HG03575 (cell line): ENCODE results near the gene TOM1L2.
"Not testable (repeated sequence)": the region's sequence is repeated elsewhere in the genome, so short reads cannot be mapped to it uniquely, and the experiment has no call there.

ENCODE experiments used
- ATAC-seq: cut with Tn5 transposase; IDR thresholded peaks from one replicate; pipeline ENCODE4 v1.9.1; 2021; ENCODE audit not compliant: unreplicated experiment, insufficient number of reproducible peaks, low FRiP score; ENCODE audit errors: extremely low read depth

Gene TOM1L2

DNA sequence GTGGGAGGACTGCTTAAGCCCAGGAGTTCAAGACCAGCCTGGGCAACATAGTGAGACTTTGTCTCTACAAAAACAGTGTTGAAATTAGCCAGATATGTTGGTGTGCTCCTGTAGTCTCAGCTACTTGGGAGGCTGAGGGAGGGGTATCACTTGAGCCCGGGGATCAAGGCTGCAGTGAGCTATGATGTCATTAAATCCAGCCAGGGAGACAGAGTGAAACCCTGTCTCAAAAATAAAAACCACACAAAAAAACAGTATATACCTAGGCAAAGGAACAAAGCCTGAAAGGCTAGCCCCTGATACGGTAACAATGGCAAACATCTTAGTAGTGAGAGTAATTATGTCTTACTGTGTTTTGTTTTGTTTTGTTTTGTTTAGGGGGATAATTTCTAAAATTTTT is 38.0 kb downstream of the TOM1L2 start:
- no peak for ATAC-seq

DNA sequence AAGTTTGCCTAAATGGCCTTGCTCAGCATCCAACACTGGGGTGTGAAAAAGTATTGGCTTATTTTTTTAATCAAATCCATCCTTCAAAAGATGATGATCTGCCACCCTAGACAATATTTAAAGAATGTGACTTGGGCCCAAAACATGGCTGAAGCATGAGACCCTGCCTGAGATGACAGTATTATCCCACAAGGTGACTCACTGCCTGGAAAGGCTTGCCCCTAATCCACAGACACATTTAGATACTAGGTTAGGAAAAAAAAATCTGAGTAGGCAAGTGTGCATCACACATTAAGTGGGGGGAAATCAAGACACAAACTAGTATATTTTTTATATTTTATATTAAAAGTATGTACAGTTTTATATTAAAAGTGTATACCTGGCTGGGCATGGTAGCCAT is 38.4 kb downstream of the TOM1L2 start:
- ATAC-seq: no peak

DNA sequence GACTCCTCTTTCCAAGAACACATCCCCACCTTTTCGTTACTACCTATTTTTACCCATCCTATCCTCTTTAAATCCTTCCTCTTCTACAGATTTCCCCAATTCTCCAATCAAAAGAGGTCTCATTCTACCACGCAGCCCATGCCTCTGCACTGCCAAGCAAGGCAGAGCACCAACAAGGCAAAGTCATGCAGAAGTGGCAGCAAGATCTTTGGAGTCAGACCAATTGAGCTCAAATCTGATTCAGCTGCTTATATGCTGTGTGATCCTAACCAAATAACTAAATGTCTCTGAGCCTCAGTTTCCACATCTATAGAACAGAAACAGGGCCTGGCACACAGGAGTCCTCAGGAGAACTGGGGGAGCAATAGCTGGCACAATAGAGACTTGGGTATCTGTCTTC is 41.0 kb downstream of the TOM1L2 start:
- no peak for ATAC-seq

DNA sequence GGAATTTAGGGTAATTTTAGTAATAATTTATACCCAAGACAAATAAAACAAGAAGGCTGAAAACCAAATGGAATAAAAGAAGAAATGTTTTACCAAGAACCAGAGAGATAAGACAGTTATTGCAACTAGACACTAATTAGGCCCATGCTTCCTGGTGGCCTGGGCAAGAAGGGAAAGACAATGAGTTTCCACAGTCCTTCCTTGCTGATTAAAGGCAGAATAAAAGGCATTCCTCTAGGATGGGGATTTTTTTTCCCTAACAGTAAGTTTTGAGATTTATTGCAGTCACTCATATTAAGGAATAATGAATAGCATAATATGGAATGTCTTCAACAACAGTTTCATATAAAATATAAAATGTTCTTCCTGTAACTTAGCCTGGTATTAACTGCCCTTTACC is 41.5 kb downstream of the TOM1L2 start:
- ATAC-seq: no peak

DNA sequence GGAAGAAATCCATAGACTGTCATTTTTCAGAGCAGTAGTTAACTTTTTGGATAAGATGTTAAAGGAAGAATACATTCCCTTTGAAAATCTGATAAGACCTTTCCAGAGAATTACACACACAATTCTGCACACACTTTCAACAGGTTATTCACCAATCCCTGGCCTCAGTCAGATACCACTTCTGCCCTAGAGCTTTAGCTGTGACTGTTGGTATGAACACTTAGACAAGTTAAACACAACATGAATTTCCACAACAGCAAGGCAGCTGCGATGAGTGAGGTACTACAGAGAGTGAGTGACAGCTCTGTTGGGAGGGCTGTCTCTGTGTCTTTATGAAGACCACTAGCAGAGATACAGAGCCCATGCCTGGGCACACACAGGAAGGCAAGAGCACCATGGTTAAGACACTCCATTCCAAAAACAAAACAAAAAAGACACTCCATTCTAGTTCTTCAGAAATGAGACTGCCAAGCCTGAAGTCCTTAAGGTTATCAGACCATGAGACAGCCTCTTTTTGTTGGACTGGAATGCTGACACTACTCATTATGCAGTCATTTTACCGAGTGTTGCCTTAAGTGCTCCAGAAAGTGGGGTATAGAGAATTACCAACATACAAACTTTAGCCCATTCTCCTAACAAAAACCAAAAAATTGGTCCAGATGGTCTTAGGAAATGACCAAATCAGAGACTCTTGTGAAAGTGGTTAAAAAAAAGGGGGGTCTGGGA is 42.4 kb downstream of the TOM1L2 start:
- no peak for ATAC-seq

DNA sequence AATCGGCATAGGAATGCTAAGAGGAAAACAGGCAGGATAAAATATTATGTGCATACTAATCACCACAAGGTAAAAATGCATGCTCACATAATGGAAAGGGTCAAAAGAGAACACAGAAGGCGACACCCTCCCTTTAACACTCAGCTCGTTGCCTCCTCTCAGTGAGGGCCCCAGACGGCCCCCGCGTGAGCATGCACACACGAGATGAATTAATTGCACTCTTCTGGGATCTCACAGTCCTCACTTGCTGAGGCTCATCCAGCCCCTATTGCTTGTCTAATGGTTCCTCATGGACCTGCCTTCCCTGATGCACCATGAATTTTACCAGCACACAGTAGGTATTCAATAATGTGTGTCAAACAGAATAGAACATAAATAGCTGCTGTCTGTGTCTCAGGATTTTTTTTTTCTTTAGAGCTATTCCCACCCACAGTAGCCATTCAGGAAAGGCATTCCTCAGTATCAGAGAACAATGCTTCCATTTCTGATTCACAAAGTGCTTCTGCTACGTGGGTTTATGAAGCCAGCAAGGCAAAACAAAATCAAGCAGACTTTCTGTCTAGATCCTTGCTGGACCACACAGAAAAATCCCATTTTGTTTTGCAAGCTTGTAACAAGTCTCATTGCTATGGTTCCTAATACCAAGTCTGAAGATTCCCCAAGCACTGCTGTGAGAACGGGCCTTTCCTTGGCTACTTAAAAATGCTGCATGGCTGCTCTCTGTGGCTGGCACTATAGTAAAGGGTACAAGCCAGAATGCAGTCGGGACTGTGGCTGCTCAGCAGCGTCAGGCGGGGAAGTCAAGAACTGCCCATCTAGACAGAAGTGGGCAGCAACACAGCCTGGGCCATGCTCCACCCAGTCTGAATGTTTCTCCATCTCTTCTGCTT is 43.6 kb downstream of the TOM1L2 start:
- no peak for ATAC-seq

DNA sequence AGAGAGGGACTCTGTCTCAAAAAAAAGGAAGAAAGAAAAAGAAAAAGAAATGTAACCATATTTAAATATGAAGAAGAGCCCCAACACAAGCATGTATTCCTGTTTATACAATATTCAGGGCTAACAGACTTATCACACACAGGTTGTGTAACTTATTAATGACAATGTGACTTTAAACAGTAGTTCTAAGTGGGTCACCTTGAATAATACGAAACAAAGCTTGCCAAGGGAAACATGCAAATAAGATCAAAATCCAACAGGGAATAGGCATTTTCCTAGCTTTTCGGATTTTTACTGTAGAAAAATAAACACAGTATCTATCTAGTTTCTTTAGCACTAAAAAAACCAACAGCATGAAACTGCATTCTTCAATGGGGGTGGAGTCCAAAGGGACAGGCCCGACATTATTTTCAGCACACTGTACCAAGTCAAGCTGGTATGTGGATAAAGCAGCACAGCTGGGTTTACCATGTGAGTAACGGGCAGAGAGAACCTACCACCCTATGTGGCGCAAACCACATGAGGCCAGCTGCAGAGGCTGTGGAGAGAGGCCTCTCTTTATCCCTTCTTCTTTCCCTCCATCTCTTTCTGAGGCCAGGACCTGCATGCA is 45.3 kb downstream of the TOM1L2 start:
- no peak for ATAC-seq

DNA sequence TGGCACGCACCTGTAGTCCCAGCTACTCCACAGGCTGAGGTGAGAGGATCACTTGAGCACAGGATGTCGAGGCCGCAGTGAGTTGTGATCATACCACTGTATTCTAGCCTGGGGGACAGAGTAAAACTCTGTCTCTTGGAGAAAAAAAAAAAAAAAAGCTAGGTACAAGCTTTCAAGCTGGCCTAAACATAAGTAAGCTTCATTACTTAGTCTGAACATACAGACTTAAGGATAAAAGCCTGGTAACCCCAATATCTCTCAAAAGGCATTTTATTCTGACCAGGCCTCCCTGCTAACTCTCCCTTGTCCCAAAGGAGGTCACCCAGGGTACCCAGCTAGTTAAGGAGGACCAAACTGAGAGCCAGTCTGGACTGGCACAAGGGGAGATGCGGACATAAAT is 46.2 kb downstream of the TOM1L2 start:
- no peak for ATAC-seq

DNA sequence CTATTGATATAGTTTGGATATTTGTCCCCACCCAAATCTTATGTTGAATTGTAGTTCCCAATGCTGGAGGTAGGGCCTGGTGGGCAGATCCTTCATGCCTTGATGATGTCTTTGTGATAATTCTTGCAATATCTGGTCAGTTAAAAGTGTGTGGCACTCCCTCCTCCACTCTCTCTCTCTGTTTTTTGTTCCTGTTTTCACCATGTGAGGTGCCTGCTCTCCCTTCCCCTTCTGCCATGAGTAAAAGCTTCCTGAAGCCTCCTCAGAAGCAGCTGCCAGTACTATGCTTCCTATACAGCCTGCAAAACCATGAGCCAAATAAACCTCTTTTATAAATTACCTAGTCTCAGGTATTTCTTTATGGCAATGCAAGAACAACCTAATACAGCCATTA is 47.3 kb downstream of the TOM1L2 start:
- no peak for ATAC-seq

DNA sequence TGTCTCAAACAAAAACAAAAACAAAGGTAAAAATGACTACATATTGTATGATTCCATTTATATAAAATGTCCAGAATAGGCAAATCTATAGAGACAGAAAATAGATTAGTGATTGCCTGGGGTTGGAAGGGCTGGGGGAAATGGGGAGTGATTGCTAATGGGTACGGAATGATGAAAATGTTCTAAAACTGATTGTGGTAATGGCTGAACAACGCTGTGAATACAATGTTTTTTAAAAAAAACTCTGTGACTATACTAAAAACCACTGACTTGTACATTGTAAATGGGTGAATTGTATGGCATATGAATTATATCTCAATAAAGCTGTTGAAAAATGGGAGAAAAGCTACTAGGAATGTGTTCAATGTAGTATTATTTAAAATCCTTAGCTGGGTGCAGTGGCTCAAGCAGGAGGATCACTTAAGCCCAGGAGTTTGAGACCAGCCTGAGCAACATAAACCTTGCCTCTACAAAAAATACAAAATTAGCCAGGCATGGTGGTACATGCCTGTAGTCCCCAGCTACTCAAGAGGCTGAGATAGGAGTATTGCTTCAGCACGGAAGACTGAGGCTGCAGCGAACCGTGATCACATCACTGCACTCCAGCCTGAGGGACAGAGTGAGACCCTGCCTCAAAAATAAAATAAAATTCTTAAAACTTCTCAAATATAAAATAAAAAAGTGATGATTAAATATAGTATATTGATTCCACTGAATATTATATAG is 47.9 kb downstream of the TOM1L2 start:
- no peak for ATAC-seq

DNA sequence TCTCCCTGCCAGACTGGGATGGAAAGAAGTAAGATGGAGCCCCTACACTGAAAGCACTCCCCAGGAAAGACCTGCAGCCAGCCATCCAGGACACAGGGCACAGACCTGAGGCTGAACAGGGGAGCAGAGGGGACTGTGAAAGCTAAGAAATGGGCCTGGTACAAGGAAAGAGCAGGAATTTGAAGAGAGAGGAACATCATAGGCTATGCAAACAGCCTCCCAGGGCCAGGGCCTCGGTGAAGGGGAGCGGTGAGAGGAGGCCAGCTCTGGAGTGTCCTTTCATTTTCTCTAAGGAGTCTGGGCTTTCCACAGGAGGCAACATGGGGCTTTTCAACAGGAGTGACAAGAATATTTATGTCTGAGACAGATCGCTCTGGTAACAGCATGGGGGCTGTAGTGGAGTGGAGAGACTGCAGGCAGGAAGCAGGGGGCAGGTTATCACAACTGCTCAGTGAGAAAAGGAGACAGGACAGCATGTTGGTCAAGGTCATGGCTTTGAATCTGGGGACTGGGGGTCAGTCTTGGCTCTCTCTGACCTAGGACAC is 50.1 kb downstream of the TOM1L2 start:
- ATAC-seq: no peak

DNA sequence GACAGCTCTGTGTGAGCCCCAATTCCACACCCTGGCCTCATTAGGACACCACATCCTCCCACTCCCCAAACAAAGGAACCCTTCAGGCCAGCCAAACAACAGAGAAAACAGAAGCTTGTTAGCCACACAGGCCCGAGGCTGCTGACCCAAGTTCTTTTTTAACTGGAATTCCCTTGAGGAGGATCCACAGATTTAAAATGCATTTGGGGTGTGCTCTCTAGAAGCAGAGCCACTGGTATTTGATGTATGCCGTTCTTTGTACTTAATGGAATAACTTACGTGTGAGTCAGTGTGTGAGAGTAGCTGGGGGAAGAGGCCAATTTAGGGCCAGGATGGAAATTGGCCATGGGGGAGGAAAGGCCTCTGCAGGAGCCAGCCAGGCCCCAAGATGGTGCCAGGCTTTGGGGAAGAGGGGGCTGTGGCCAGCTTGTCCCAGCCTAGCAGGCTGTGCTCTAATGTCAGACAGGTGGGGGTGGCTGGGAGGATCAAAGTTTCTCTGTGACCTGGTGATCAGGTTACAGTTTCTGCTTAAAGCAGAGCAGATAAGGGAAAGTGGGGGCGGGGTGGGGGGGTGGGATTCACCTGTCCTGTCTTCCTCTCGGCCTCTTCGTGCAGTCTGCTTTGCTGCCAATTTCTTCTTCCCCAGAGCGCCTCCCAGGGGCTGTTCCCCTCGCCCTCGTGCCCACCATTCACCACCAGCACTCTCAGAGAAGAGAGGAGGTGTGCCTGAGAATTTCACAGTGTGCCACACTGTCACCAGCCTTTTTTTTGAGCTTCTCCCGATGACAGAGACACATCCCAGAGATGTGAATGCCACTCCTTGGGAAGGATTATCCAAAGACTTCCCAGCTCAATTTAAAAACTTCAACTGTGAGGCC is 50.8 kb downstream of the TOM1L2 start:
- ATAC-seq: no peak

DNA sequence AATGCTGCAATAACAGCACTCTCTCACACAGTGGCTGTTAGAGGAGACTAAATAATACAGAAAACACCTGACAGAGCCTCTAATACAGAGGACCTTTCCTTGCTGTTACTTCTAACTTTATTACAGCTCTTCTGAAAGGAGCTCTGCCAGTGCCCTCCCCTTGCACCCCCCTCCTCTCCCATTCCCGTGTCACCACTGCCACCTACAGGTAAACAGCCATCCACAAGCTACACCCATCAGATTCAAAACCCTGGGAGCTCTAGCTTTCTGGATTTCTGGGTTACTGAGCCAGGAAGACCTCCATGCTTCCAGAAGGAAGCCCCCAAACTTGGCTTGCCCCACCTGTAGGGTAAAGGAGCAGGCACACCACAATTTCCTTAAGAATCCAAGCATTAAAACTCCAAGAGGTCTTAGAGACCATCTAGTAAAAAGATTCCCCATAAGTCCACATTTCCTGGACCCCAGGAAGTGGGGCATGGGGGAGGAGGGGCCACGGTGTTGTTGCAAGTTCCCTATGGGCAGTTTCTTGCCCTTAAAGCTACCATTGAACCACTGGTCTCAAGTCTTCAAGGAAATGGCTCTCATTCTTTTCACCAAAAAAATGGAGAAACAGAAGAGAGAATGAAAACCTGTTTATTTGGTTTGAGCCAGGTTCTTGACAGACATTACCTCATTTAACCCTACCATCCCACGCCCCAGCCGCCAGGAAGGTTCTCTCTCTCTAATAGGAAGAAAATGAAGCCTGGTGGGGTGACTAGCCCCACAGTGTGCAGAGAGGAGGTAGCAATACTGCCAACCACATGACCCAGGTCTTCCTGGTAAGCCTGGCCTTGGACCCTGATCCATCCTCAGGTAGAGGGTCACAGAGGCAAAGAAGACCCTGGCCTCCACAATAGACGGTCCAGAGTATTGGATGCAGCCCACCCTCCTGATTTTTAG is 52.8 kb downstream of the TOM1L2 start:
- no peak for ATAC-seq

DNA sequence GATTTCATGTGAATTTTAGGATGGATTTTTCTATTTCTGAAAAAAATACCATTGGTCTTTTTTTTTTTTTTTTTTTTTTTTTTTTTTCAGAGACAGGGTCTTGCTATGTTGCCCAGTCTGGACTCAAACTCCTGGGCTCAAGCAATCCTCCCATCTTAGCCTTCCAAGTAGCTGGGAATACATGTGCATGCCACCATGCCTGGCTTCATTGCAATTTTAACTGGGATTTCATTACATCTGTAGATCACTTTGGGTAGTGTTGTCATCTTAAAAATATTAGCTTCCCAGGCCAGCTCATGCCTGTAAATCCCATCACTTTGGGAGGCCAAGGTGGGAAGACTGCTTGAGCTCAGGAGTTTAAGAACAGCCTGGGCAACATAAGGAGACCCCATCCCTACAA is 54.8 kb downstream of the TOM1L2 start:
- ATAC-seq: no peak

DNA sequence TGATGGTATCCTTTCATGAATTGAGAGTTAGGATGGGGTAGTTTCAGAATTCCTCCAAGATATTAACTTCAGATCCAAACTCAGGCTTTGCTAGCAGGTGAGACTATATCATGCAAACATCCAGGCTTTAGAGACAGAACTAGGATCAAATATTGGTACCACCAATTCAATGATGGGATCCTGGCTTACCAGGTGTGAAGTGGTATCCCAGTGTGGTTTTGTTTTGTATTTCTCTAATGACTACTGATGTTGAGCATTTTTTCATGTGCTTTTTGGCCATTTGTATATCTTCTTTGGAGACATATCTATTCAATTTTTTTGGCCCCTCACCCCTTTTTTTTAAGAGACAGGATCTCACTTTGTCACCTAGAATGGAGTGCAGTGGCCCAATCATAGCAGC is 57.0 kb downstream of the TOM1L2 start:
- ATAC-seq: no peak

DNA sequence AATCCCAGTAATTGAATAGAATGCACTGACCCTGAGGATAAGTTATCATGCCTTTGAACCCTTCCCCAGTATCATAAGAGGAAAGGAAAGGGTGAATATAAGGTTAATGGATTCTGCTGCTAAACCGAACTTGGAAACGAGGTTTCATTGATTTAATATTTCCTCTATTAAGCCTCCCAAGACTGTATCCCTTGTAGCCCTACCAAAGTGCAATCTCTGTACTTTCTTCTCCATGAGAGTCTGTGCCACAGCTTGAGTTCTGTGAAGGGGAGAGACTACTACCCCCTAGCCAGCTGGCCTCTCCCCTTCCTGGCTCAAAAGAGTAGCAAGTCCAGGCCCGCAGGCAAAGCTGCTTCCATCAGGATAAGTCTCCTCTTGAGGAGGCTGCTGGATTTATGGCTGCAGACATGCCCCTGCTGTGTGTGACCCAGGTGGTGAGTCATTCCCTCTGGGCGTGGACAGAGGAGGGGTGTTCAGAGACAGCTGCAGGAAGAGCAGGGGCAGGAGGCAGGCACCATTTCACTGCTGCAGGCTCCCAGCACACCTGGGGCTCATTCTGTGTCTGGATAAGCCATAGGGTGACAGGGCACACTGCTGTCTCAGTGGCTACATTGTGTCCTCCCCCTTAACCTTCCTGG is 58.4 kb downstream of the TOM1L2 start:
- ATAC-seq: no peak

DNA sequence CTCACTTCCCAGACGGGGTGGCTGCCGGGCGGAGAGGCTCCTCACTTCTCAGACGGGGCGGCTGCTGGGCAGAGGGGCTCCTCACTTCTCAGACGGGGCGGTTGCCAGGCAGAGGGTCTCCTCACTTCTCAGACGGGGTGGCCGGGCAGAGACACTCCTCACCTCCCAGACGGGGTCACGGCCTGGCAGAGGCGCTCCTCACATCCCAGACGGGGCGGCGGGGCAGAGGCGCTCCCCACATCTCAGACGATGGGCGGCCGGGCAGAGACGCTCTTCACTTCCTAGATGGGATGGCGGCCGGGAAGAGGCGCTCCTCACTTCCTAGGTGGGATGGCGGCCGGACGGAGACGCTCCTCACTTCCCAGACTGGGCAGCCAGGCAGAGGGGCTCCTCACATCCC is 59.9 kb downstream of the TOM1L2 start:
- ATAC-seq: not testable (repeated sequence)
